Brain pericyte (primary cell): ENCODE results near the gene TRMT44.

Experiments
- DNase-seq: peaks from one replicate; pipeline ENCODE4 v3.0.0-alpha.2; 2012; ENCODE audit warnings: low read depth, low spot score

Gene TRMT44

GRCh38 chr4:8493484-8493883, 52.9 kb downstream of the TRMT44 start:
- no peak for DNase-seq

DNA sequence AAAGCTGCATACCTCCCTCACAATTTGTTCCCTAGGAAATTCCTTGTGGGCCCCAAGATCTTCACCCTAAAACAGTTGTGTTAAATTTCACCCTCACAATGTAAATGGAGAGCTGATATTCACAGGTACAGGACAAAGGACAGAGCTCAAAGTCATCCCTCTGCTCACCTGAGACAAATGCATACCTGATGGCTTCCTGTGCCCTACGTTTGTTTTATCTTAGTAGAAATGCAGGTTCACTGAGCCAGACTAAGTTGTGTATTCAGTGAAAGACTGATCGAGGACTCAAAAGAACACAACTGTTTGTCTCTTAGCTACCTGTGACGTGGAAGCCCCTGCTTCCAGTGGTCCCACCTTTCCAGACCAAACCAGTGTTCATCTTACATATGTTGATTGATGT, 53.6 kb downstream of the TRMT44 start:
- no peak for DNase-seq

DNA sequence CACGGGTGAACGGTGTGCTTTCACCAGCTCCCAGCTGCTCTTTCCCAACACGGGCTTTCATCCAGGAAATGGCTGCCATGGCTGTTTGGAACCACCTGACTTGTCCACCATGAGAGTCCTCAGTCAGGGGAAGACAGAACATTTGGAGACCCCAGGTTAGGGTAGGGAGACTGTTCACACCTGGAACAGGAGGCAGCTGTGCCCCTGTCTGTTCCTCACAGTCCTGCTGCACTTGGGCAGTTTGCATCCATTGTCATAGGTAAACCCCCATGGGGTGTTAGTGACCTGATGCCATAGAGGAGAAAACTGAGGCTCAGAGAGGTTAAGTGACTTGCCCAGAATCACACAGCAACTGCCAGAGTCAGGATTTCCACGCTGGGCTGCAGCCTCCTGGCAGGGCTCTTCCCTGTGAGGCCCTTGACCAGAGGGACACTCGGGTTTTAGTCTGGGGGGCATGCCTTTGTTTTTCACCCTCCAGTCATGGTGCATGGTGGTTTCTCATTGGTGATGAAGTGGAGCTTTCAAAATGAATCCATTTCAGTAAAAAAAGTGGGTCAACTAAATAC, 54.5 kb downstream of the TRMT44 start:
- no peak for DNase-seq

DNA sequence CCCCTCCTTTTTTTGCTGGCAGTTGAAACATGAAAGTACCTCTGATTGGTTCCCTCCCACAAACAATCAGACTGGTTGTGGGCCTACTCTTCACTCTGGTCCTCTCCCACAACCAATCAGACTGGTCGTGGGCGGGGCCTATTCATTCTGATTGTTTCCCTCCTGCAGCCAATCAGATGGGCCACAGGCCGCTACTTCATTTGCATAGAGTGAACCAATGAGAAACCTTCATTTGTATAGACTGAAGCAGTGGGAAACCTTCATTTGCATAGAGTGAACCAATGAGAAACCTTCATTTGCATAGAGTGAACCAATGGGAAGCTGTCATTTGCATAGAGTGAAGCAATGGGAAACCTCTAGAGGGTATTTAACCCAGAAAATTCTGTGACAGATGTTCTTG, 55.2 kb downstream of the TRMT44 start:
- DNase-seq: no peak

- no peak for DNase-seq
These were observed 57.2 kb downstream of the TRMT44 start for GRCh38 chr4:8497762-8498161.

GRCh38 chr4:8500966-8501365, 60.4 kb downstream of the TRMT44 start:
- DNase-seq: no peak

- DNase-seq: no peak
These were observed 61.2 kb downstream of the TRMT44 start for GRCh38 chr4:8501781-8502180.

DNA sequence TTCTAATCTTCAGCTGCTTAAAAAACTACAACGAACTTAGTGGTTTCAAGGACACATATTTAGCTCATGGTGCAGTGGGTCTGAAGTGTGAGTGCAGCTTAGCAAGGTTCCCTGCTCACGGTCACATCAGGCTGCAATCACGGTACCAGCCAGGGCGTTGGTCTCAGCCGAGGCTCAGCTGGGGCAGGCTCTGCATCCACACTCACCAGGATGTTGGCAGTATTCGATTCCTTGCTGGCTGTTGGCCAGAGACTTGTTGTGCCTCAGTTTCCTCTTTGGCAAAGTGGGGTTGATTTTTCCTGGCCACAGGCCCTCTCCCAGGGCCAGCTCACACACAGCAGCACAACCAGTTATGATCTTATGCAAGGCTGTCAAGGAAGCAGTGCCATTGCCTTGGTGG, 61.8 kb downstream of the TRMT44 start:
- DNase-seq: no peak

DNA sequence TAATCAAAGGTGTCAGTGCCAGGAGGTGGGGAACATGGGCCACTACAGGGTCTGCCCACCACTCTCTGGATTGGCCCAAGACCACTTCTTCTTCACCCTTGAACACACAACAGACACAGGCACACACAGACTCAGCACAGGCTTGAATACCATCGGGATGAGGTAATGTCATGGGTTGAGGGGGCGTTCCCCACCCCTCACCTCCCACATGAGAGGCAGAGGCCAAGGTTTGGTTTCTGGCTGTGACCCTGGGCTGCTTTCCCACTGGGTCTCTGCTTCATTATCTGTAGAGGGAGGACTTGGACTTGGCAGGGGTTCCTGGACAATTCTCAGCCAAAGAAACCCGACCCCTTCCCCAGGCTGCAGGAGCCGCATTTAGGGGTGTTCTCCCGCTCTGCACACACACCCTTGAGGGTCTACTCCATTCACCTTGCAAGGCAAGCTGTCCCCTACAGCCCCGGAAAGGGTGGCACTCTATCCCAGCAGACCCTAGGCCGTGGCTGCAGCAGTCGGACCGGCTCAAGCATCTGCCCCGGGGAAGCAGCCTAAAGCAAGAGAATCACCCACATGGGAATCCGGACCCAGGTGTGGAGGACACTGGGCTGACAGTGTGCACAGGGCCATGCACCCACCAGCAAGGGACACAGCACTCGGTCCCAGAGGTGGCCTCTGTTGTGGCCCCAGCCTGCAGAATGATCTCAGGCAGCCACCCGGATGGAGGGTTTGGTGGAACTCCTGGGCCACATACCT, 62.4 kb downstream of the TRMT44 start:
- DNase-seq: no peak

GRCh38 chr4:8503801-8504200, 63.2 kb downstream of the TRMT44 start:
- no peak for DNase-seq

- no peak for DNase-seq
These were observed 63.9 kb downstream of the TRMT44 start for GRCh38 chr4:8504279-8505007.

DNA sequence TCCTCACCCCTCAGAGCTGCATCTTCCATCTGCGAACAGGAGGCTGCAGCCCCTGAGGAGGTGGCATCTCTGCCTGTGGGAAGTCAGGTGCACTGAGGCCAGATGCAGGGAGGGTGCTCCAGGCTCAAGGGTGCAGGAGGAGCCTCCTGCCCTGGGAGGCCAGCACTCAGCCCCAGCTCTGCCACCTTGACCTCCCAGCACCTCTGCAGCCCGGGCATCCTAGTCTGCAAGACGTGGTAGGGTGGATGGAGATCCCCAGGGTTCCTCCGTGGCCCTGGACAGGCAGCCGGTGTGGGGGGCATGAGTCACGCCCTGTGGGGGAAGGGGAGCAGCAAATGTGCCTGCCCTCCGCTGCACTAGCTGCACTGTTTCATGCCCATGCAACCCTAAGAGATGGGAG, 64.7 kb downstream of the TRMT44 start:
- no peak for DNase-seq

GRCh38 chr4:8506006-8506372, 65.4 kb downstream of the TRMT44 start:
- no peak for DNase-seq

DNA sequence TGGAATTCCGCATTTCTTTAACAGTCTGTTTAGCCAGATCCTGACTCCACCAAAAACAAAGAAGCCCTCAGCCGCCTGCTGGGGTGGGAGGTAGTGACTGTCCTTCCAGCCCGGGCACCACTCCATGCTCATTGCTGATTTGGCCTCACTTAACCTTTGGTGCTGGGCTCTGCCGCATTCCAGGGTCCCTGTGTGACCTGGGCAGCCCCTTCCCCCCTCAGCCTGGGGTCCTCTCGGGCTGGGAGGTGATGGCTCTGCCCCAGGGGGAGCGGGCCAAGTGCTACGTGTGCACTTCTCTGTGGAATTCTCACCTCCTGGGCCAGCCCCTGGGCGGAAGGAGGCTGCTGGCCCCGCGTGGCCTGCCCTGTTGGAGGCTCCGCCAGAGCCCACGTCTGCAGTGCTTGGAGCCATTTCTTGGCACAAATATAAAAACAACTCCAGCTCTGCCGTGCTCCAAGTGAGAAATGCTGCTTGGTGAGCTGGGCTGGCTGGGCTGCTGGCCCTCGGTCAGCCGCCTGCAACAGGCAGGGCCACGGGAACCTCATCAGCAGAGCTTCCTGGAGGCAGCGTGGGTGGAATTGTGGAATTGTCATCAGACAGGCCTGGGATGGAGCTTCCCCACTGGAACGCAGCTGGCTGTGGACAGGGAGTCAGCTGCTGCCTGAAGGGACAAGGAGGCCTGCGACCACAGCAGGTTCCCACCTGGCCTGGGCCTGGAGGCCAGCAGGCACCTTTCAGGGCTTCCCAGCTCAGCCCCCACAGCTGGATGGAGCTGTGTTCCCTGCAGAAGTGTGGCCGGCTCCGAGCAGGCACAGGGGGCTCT, 66.0 kb downstream of the TRMT44 start:
- peak; percentile 74 for DNase-seq

GRCh38 chr4:8507196-8507570, 66.6 kb downstream of the TRMT44 start:
- peak; percentile 51 for DNase-seq

DNA sequence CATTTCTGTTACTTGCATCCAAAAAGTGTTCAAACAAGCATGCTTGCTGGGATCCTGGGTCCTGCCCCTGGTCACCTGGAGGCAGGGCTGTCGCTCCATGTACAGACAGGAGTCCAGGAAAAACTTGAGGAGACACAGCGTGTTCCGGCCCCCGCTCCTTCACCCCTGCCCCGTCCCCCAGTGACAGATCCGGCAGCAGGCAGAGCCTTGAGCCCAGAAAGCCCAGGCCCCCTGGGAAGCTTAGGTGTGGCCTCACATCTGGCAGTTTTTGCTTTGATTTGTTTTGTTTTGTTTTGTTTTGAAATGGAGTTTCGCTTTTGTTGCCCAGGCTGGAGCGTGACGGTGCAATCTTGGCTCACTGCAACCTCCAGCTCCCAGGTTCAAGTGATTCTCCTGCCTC, 67.0 kb downstream of the TRMT44 start:
- no peak for DNase-seq

DNA sequence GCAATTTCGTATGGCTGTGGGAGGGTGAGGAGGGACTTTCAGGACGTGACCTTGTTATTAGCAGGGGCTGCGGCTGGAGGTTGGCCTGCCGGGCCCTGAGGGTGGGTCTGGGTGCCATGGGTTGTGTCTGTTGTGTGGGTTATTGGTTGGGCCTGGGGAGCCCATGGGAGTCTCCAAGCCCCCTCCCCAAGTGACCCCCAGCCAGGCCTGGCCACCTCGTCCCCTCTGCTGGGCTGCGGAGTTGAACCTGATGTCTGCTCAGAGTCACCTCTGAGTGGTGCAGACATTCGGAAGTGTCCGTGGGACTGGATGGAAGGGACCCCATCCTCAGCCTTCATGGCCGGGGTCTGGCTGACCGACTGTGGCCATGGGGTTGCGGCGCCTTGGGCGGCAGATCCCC, 67.7 kb downstream of the TRMT44 start:
- no peak for DNase-seq

- no peak for DNase-seq
These were observed 68.2 kb downstream of the TRMT44 start for GRCh38 chr4:8508740-8509139.

GRCh38 chr4:8509311-8509950, 68.9 kb downstream of the TRMT44 start:
- DNase-seq: no peak

DNA sequence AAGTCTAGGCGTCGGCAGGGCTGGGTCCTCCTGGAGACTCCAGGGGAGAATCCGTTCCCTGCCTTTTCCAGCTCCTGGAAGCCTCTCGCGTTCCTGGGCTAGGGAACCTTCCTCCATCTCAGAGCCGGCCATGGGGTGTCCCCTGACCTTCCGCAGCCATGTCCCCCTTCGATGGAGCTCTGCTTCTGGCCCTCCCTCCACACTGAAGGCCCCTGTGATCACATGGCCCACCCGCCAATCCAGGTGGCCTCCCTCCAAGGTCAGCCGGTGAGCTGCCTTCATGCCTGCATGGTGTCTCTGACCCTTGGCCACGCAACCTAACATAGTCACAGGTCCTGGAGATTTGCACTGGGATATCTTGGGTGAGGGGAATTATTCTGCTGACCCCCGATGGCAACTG, 69.6 kb downstream of the TRMT44 start:
- DNase-seq: no peak

GRCh38 chr4:8510611-8511285, 70.2 kb downstream of the TRMT44 start:
- no peak for DNase-seq
